HG03575 (cell line): Measurements from ENCODE around the gene TMED4.

Experiments
- ATAC-seq: cut with Tn5 transposase; IDR thresholded peaks from one replicate; pipeline ENCODE4 v1.9.1; 2021; ENCODE audit not compliant: unreplicated experiment, insufficient number of reproducible peaks, low FRiP score; ENCODE audit errors: extremely low read depth

Gene TMED4

GRCh38 chr7:44548893-44549292 lies 33.1 kb downstream of the TMED4 start:
- ATAC-seq, result no peak

GRCh38 chr7:44547536-44548231 lies 34.3 kb downstream of the TMED4 start:
- no peak for ATAC-seq

GRCh38 chr7:44541876-44542610 lies 40.0 kb downstream of the TMED4 start:
- no peak for ATAC-seq

GRCh38 chr7:44541028-44541869 lies 40.8 kb downstream of the TMED4 start, which contains the start of gene NPC1L1:
TSS of gene NPC1L1 (minus strand) at chr7:44541330. CDS start at chr7:44541259, 71 bp downstream.
- no peak for ATAC-seq

- no peak for ATAC-seq
These were observed 41.4 kb downstream of the TMED4 start for GRCh38 chr7:44540592-44541027.

GRCh38 chr7:44539669-44540506 lies 42.1 kb downstream of the TMED4 start:
- no peak for ATAC-seq

GRCh38 chr7:44538798-44539668 lies 43.0 kb downstream of the TMED4 start:
- no peak for ATAC-seq

- ATAC-seq, result no peak
These were observed 43.8 kb downstream of the TMED4 start for GRCh38 chr7:44538093-44538797.

GRCh38 chr7:44537442-44537841 lies 44.6 kb downstream of the TMED4 start:
- ATAC-seq, result no peak

- no peak for ATAC-seq
These were observed 45.9 kb downstream of the TMED4 start for GRCh38 chr7:44536090-44536489.

- no peak for ATAC-seq
These were observed 46.5 kb downstream of the TMED4 start for GRCh38 chr7:44535348-44536064.

- ATAC-seq, result no peak
These were observed 47.5 kb downstream of the TMED4 start for GRCh38 chr7:44534501-44534900.

- no peak for ATAC-seq
These were observed 47.9 kb downstream of the TMED4 start for GRCh38 chr7:44534087-44534486.

- no peak for ATAC-seq
These were observed 48.6 kb downstream of the TMED4 start for GRCh38 chr7:44533301-44534055.

- no peak for ATAC-seq
These were observed 50.3 kb downstream of the TMED4 start for GRCh38 chr7:44531421-44532380.
